ENCODE measurements around the gene MX2. TPM values are rescaled to one million over a fixed set of nuclear protein-coding genes. Genes with fewer than 3 reads are reported as not detected.

MX2 gene
- total and polyA plus RNA-seq, 4 donors = 0.69 to 4.7 (median 2.2) TPM

GRCh38 chr21:41345356-41345755 is 16.5 kb upstream of the MX2 start:
- Histone ChIP-seq H3K9me3 (ENCODE audit: control insufficient read depth in 4 of 4, low read length in 3 of 4) (peaks cover 0 to 3% (median under 1%) of the 10 kb centered on the region in 4 donors), H3K4me3 (ENCODE audit: low read depth in 1 of 3, low read length in 3 of 3) (no peak overlapping the region), H3K9ac (ENCODE audit: low read depth in 1 of 2, low read length in 2 of 2) (no peak overlapping the region), H3K27ac (ENCODE audit: low read depth in 1 of 2, low read length in 2 of 2) (no peak overlapping the region), H3K27me3 (ENCODE audit: control insufficient read depth in 4 of 4, insufficient read depth in 4 of 4, low read length in 3 of 4) (peaks cover 0 to 6% (median 0%) of the 10 kb centered on the region in 4 donors), H3K4me1 (ENCODE audit: control insufficient read depth in 4 of 4, insufficient read depth in 4 of 4, low read length in 3 of 4) (no peaks in the 10 kb centered on the region), H3K36me3 (ENCODE audit: control insufficient read depth in 4 of 4, insufficient read depth in 3 of 4, low read depth in 1 of 4, low read length in 3 of 4) (no peaks in the 10 kb centered on the region)
- DNase-seq (ENCODE audit: low spot score) = no peak
- TF ChIP-seq FOXA1 (IDR thresholded peaks at IDR 0.05) (no peak), FOXA2 (IDR thresholded peaks at IDR 0.05) (no peak), JUND (IDR thresholded peaks at IDR 0.05) (no peak), SP1 (IDR thresholded peaks at IDR 0.05) (no peak), CTCF (IDR thresholded peaks at IDR 0.05; ENCODE audit: low read depth, low read length, missing input control) (no peak), YY1 (IDR thresholded peaks at IDR 0.05) (no peak), GABPA (IDR thresholded peaks at IDR 0.05 in 1 of 2, conservative IDR thresholded peaks at IDR 0.05 in 1 of 2) (no peak), RAD21 (IDR thresholded peaks at IDR 0.05) (no peak), HNF4A (conservative IDR thresholded peaks at IDR 0.05) (no peak), ATF3 (IDR thresholded peaks at IDR 0.05) (no peak), NR2F2 (IDR thresholded peaks at IDR 0.05) (no peak), HNF4G (IDR thresholded peaks at IDR 0.05) (no peak), ZBTB33 (IDR thresholded peaks at IDR 0.05) (no peak), RXRA (IDR thresholded peaks at IDR 0.05) (no peak), EGR1 (IDR thresholded peaks at IDR 0.05; ENCODE audit: low read depth in 2 of 2) (no peak), TAF1 (conservative IDR thresholded peaks at IDR 0.05) (no peak)
- TF ChIP-seq, protein P1, sequence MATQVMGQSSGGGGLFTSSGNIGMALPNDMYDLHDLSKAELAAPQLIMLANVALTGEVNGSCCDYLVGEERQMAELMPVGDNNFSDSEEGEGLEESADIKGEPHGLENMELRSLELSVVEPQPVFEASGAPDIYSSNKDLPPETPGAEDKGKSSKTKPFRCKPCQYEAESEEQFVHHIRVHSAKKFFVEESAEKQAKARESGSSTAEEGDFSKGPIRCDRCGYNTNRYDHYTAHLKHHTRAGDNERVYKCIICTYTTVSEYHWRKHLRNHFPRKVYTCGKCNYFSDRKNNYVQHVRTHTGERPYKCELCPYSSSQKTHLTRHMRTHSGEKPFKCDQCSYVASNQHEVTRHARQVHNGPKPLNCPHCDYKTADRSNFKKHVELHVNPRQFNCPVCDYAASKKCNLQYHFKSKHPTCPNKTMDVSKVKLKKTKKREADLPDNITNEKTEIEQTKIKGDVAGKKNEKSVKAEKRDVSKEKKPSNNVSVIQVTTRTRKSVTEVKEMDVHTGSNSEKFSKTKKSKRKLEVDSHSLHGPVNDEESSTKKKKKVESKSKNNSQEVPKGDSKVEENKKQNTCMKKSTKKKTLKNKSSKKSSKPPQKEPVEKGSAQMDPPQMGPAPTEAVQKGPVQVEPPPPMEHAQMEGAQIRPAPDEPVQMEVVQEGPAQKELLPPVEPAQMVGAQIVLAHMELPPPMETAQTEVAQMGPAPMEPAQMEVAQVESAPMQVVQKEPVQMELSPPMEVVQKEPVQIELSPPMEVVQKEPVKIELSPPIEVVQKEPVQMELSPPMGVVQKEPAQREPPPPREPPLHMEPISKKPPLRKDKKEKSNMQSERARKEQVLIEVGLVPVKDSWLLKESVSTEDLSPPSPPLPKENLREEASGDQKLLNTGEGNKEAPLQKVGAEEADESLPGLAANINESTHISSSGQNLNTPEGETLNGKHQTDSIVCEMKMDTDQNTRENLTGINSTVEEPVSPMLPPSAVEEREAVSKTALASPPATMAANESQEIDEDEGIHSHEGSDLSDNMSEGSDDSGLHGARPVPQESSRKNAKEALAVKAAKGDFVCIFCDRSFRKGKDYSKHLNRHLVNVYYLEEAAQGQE (IDR thresholded peaks at IDR 0.05) = no peak
- TF ChIP-seq, protein P2, sequence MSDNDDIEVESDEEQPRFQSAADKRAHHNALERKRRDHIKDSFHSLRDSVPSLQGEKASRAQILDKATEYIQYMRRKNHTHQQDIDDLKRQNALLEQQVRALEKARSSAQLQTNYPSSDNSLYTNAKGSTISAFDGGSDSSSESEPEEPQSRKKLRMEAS (IDR thresholded peaks at IDR 0.05) = no peak
- 93% methylated on average over 4 of the region's 4 CpGs for WGBS
